ENCODE results near the gene AGMO.

GRCh38 chr7:15439853-15440252, 122.0 kb downstream of the AGMO start:
- TF ChIP-seq EZH2 (optimal IDR thresholded peaks at IDR 0.05; ENCODE audit: low read depth, low read length) (no peak), CTCF (IDR thresholded peaks at IDR 0.05; ENCODE audit: low read length) (no peak), EZH2phosphoT487 (IDR thresholded peaks at IDR 0.05; ENCODE audit: low read length) (no peak)
